Right atrium auricular region (tissue), 2 donors: ENCODE data around the gene ERC2. TPM values are rescaled to one million over a fixed set of nuclear protein-coding genes. Genes with fewer than 3 reads are reported as not detected.

Experiments used
- DNase-seq: peaks from one replicate; pipeline ENCODE4 v3.0.0-alpha.2; 2019; ENCODE audit warnings: low spot score
- H3K27ac ChIP-seq, 2 donors: fragments of 200-600 bp; sonication (generic); 1 replicate in 1 of 2; 2 replicates in 1 of 2; pipeline ENCODE4 v1.5.1; 2016 to 2019
- H3K27me3 ChIP-seq, 2 donors: fragments of 200-600 bp; sonication (generic); one replicate each; pipeline versions ENCODE4 v1.5.1 to v1.6.0; 2017 to 2019
- H3K36me3 ChIP-seq: fragments of 200-600 bp; sonication (generic); one replicate; pipeline ENCODE4 v1.5.1; 2016
- H3K4me1 ChIP-seq, 2 donors: fragments of 200-600 bp; sonication (generic); one replicate each; pipeline versions ENCODE4 v1.5.1 to v1.6.0; 2017 to 2019
- H3K4me3 ChIP-seq, 2 donors: fragments of 200-600 bp; sonication (generic); 1 replicate in 1 of 2; 2 replicates in 1 of 2; pipeline ENCODE4 v1.5.1; 2017 to 2019; ENCODE audit warnings: mild to moderate bottlenecking in 1 of 2, moderate library complexity in 1 of 2
- H3K9me3 ChIP-seq, 2 donors: fragments of 200-600 bp; sonication (generic); one replicate each; pipeline ENCODE4 v1.5.1; 2019
- total RNA-seq, 2 donors: library from RNA; depleted of rRNA; stranded (reverse); fragments of >200 nt; gene quantifications; one replicate each; pipeline ENCODE4 v1.1.0, GENCODE V29; 2016
- TF ChIP-seq, protein P1 (sequence below), 2 donors: fragments of 200-600 bp; sonication (generic); IDR thresholded peaks; one replicate each; pipeline ENCODE4 v1.5.1; 2019; ENCODE audit warnings: antibody characterized with exemption in 2 of 2

ERC2 gene
- total RNA-seq, 2 donors from 2014 or later = 2.9 to 4.0 TPM

DNA sequence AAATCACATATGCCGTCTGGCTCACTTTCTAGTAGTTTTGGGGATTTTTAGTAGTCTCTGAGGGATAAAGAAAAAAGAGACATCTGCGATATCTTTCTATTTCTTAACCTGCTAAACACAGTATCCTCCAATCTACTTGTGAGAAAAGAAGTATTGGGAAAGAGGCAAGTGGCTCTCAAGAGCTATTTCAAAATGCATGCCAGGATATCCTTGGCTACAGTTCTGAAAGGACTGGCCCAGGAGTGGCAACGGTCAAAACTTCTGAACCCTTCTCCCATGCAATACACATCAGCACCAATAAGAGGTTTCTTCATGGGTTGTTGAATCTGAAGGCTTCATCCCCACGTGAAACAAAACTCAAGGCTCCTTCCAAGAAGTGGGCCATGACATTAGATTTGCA, 777.1 kb downstream of the ERC2 start:
- Histone ChIP-seq H3K4me1 (no peaks in the 10 kb centered on the region), H3K9me3 (no peaks in the 10 kb centered on the region), H3K27me3 (no peaks in the 10 kb centered on the region), H3K36me3 (no peaks in the 10 kb centered on the region), H3K4me3 (no peak overlapping the region), H3K27ac (no peak overlapping the region)
- no peak for DNase-seq
- TF ChIP-seq, protein P1, sequence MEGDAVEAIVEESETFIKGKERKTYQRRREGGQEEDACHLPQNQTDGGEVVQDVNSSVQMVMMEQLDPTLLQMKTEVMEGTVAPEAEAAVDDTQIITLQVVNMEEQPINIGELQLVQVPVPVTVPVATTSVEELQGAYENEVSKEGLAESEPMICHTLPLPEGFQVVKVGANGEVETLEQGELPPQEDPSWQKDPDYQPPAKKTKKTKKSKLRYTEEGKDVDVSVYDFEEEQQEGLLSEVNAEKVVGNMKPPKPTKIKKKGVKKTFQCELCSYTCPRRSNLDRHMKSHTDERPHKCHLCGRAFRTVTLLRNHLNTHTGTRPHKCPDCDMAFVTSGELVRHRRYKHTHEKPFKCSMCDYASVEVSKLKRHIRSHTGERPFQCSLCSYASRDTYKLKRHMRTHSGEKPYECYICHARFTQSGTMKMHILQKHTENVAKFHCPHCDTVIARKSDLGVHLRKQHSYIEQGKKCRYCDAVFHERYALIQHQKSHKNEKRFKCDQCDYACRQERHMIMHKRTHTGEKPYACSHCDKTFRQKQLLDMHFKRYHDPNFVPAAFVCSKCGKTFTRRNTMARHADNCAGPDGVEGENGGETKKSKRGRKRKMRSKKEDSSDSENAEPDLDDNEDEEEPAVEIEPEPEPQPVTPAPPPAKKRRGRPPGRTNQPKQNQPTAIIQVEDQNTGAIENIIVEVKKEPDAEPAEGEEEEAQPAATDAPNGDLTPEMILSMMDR (IDR thresholded peaks at IDR 0.05) = no peak

DNA sequence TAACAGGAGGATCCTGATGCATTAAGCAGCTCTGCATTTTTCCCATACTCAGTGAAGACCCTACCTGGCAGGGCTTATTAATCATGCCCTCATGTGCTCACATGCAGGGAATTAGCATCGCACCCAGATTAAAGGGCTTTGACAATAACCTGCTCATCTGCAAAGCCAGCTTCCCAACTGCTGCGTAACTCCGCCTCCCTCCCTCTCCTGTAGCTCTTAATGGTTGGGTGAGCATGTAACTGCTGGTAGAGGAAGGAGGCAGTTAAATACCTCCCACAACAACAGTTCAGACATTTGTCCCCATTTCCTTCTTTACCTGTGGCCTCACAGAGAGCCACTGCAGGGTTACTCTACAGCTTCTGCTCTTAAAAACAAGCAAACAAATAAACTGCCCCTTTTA, 777.5 kb downstream of the ERC2 start:
- no peak for DNase-seq
- no peak overlapping the region for H3K4me3 ChIP-seq
- TF ChIP-seq, protein P1 (IDR thresholded peaks at IDR 0.05) = no peak
- no peaks in the 10 kb centered on the region for H3K27me3 ChIP-seq
- no peaks in the 10 kb centered on the region for H3K9me3 ChIP-seq
- no peaks in the 10 kb centered on the region for H3K36me3 ChIP-seq
- H3K4me1 ChIP-seq = no peaks in the 10 kb centered on the region
- H3K27ac ChIP-seq = no peak overlapping the region

DNA sequence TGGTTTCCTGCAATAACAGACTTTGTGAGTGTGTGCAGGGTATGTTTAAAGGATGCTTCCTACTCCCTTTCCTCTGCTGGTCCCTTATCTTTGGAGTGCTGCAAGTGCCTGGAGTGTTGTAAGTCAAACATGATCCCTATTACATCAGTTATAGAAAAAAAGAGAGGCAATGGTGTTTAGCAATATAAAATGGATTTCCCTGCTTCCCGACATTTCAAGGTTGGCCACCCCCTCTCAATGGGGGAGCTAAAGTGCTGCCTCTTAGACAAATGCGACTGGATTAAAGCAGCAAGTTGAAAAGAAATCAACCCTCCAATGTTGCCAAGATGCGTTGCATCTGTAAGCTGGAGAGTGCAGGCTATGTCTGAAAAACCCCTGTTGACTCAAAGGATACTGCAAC, 778.1 kb downstream of the ERC2 start:
- H3K27ac ChIP-seq = no peak overlapping the region
- TF ChIP-seq, protein P1 (IDR thresholded peaks at IDR 0.05) = no peak
- H3K27me3 ChIP-seq = no peaks in the 10 kb centered on the region
- no peak for DNase-seq
- H3K4me1 ChIP-seq = no peaks in the 10 kb centered on the region
- no peak overlapping the region for H3K4me3 ChIP-seq
- no peaks in the 10 kb centered on the region for H3K9me3 ChIP-seq
- no peaks in the 10 kb centered on the region for H3K36me3 ChIP-seq

DNA sequence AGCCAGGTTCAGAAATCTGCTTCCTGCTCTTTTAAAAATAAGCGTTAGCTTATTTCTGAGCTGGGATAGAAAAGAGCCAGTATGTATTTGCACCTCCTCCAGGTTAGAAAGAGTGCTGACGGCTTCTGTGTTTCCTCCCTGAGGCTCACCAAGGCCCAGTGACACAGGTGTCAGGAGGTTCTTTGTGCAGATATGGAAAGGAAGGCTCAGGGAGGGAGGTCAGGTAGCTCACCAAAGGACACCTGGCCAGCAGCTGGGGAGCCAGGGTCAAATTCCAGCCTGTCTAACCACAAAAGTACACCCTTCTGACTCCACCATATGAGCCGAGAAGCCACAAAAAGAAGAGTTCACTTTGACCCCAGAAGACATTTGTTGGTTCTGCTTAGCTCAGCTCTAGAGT, 780.1 kb downstream of the ERC2 start:
- Histone ChIP-seq H3K4me1 (no peaks in the 10 kb centered on the region), H3K4me3 (no peak overlapping the region), H3K27ac (no peak overlapping the region), H3K36me3 (no peaks in the 10 kb centered on the region), H3K27me3 (no peaks in the 10 kb centered on the region), H3K9me3 (no peaks in the 10 kb centered on the region)
- no peak for DNase-seq
- TF ChIP-seq, protein P1 (IDR thresholded peaks at IDR 0.05) = no peak

DNA sequence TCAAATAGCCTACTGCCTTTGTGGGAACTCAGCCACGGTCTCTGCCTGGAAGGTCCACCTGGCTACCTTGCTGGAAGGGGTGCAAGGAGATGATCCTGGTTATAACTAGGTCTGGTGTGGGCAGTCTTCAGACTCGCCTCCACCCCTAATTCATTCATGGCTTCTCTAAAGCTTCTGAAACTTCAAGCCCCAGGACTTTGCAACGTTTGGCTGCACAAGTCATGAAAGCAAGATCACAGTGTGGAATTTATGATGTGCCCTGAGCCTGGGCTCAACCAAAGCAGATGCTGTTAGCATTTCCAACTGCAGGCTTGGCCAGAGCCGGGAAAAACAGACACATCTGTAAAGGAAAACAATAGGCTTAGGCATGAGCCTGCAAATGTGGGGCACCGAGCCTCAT, 780.7 kb downstream of the ERC2 start:
- H3K27ac ChIP-seq = no peak overlapping the region
- no peak for DNase-seq
- no peaks in the 10 kb centered on the region for H3K4me1 ChIP-seq
- no peak overlapping the region for H3K4me3 ChIP-seq
- H3K36me3 ChIP-seq = no peaks in the 10 kb centered on the region
- no peaks in the 10 kb centered on the region for H3K27me3 ChIP-seq
- no peaks in the 10 kb centered on the region for H3K9me3 ChIP-seq
- TF ChIP-seq, protein P1 (IDR thresholded peaks at IDR 0.05) = no peak

DNA sequence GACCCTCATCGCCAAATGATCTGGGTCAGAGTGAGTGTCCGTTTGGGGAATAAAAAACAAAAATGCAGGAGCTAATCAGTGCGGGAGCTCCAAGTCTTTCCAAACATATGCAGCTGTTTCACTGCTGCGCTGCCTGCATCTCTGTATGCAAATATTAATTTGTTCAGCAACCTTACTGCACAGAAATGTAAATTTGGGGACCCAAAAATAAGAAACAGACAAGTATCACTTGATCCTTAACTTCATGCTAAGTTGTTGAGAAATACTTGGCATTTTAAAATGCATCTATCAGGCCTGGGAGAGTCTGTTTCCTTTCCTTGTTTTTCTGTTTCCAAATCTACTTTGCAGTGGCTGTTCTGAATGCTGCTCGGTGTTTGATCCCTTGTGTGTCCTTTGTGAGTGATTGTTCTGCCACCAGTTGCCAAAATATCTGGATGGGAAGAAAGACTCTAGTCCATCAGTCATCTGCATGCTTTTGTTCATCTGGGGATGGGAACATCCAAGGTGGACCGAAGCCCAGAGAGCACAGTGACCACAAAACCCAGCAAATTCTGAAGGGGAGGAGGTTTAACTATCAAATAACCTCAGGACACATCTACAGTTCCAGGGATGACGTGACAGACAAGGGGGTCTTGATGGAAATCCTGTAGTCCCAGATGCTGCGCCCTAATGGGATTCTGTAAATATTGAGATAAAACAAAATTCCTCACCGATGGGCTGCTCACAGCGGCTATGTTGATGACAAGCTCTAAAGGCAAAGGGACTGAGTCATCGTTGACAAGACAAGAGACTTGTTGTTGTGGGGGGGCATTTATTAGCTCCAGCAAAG, 781.6 kb downstream of the ERC2 start:
- Histone ChIP-seq H3K36me3 (no peaks in the 10 kb centered on the region), H3K4me3 (no peak overlapping the region), H3K4me1 (no peaks in the 10 kb centered on the region), H3K27me3 (no peaks in the 10 kb centered on the region), H3K27ac (no peak overlapping the region), H3K9me3 (no peaks in the 10 kb centered on the region)
- no peak for DNase-seq
- TF ChIP-seq, protein P1 (IDR thresholded peaks at IDR 0.05) = no peak
